SH-SY5Y (cell line): ENCODE results near the gene SUPT20HL1.

Experiments
- GATA2 ChIP-seq: IDR thresholded peaks from 2 replicates; pipeline ENCODE4 v1.6.1; 2011; ENCODE audit warnings: mild to moderate bottlenecking, low read depth, low read length
- GATA3 ChIP-seq: IDR thresholded peaks from 2 replicates; pipeline ENCODE4 v1.6.1; 2011; ENCODE audit warnings: low read depth, mild to moderate bottlenecking, low read length, moderate library complexity

DNA sequence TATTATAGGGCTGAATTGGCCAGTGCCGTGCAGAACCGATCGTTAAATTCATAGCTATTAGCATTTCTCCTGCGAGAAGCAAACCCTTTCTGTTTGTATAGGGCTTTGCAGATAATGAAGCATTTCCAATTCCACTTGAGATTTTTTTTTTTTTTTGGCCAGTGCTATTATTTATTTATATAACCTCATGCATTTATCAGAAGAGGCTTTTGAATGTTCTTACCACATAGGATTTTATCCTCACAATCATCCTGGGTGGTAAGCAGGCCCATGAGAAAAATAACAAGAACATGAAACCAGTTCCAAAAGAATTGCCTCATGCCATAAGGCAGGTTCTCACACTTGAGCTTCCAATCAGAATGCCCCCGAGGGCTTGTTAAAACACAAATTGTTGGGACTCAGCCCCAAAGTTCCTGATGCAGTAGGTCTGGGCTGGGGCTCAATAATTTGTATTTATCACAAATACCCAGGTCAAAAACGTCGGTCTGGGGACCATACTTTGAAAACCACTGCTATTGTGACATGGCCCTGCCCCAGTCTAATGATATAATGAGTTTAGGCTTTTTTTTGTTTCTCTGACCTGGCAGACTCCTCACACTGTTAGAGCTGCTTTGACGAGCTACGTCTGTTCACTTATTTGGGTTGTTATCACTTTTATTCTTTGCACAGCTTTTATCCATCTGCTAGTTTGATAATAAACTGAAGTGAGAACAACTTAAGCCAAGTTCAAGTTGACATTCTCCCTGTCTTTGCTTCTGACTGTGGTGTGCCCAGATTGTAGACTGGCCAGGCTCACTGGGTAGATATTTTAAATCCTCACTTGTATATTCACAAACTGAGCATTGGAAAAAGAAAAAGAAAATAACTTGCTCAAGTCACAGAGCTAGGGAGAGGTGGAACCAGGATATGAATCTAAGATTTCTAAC, 20.1 kb downstream of the SUPT20HL1 start:
- TF ChIP-seq GATA2, result no peak
- no peak for TF ChIP-seq GATA3
